Astrocyte of the spinal cord (primary cell): ENCODE measurements around the gene PRKAG1.
A peak's percentile ranks its signal among the peaks of the same experiment; 100 is the strongest.

Experiments
- DNase-seq: peaks from one replicate; pipeline ENCODE4 v3.0.0; 2011; ENCODE audit warnings: low read depth, low spot score
- H3K4me3 ChIP-seq: 2 replicates; pipeline ENCODE4 v1.5.1; 2011; ENCODE audit warnings: low read depth, mild to moderate bottlenecking, low read length, moderate library complexity
- CTCF ChIP-seq: IDR thresholded peaks from 2 replicates; pipeline ENCODE4 v1.5.1; 2012; ENCODE audit warnings: low read depth, mild to moderate bottlenecking, low read length, inconsistent platforms
- in situ Hi-C: cut with HindIII; loops from 2 replicates; pipeline ENCODE4 v1.10.0; 2017; ENCODE audit warnings: low sequenced_read_pairs

PRKAG1 gene

DNA sequence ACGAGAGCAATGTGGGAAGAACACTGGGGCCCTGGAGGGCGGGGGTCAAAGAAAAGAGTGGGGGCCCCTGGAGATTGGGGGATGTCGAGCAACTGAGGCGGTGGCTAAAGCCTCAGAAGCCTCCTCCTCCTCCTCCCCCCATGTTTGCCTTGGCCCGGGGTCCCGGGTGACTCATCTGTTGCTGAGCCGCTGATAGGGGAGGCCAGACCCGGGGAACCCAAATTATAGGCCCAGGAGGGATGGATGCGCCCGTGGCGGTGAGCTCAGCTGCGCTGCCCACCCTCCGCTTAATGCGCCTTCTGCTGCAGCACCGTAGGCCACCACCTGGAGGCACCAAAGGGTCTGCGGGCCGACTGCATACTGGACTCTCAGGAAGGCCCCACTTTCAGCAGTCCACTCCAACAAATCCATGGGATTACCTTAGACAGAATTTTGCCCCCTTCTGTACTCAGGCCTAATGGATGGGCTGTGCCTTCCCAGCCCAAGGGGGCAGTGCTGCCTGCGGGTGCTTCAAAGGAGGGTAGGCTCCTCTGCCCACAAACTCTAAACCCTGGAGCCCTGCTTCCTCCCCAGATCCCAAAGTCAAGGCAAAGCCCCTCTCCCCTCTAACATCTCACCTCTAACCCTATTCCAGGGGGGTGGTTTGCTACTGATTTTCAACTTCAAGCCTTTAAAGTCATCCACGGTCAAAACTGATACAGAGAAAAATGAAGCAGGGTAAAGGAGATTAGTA is 44.5 kb downstream of the PRKAG1 start:
- TF ChIP-seq CTCF, result peak; percentile 74
- in situ Hi-C loops, result no loop called here
- peak; percentile 42 for DNase-seq
- H3K4me3 ChIP-seq, result no peak overlapping the region

- no peak for DNase-seq
- H3K4me3 ChIP-seq, result no peak overlapping the region
- in situ Hi-C loops, result no loop called here
- TF ChIP-seq CTCF, result no peak
Measured at GRCh38 chr12:48973531-48973930, 45.0 kb downstream of the PRKAG1 start.

DNA sequence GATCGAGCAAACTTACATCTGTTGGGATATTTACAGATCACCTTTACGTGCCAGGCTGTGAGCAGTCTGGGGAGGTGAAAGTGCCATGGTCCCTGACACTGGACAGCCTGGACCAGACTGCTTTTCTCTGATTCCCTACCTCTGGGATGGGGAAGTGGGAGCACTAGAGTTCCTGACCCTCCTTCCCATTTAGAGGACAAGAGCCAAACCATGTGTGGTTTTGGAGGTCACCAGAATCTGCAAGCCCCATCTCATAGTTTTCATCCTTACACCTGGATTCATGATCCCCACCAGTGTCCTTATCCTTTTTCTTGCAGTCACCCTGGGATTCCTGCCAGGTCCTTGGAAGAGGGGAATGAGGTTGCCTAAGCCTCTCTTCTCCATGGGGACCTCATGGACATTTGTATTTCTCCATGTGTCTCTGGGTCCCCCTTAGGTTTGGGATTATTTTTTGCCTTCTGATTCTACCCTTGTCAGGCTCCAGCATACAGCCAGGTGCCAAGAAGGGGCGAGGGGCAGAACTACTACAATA is 45.6 kb downstream of the PRKAG1 start:
- H3K4me3 ChIP-seq, result no peak overlapping the region
- no peak for TF ChIP-seq CTCF
- in situ Hi-C loops, result no loop called here
- DNase-seq, result no peak

- no peak overlapping the region for H3K4me3 ChIP-seq
- no peak for DNase-seq
- TF ChIP-seq CTCF, result peak; percentile 13
- in situ Hi-C loops, result no loop called here
Measured at GRCh38 chr12:48972213-48972951, 46.2 kb downstream of the PRKAG1 start.

DNA sequence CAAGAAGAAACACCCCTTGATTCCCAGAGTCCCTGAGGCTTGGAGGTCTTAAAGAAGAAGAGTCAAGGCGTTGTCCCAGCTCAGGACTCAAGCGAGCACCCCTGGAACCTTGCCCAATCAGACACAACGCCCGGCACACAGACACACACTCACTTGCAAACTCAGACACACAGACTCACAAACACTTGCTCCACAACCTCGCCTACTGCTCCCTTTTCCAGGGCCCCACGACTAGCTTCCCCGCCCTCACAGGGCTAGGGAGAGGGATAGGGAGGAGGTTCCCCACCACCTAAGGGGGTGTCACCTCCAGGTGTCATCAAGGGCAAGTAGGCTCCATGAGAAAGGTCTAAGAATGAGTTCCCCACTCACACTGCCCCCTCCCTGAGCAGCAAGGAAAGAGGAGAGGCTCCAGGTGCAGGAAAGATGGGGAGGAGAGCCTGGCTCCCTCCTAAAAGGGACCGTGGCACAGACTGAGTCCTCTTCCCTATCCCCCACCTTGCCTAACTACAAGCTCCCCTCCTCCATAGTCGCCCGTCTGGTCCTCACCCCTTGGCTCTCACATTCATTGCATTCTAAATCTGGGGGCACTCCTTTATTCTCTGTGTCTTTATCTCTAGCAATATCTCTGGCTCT is 47.8 kb downstream of the PRKAG1 start:
- no peak for TF ChIP-seq CTCF

DNA sequence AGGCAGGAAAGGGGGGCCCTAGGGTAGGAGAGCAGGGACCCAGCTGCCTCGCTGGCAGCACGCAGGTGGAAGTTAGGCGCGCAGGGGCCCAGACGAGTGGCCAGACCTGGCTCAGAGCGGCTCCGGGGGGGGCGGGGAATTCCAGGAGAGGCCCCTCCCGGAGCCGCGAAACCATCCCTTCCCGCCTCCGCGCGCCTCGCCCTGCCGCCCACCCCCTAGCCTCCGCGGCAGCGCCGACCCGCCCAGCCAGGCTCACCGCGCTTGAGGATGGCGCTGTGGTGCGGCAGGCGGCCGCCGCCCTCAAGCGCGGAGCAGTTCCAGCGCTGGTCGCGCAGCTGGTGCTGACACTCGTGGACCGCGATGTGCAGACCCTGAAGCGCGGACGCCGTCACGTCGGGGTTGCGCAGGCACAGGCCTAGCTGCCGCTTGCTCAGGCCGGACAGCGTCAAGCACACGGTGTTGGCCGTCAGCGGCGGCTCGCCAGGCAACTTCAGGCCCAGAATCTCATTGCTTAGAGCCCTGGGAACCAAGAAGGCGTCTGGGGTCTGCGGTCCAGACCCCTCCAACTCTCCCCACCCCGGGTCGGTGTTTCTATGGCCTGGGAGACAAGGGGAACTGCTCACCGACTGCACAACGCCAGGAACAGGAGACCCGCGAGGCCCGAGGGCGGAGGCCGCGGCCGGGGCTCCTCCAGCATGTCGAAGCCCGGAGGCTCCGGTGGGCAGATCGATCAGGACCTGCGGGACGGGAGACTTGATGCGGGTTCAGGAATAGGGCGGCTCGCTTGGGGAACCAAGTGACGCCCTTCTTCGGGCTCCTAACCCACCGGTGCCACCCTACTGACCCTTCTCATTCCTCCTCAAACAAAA is 48.5 kb downstream of the PRKAG1 start:
- TF ChIP-seq CTCF, result peak; percentile 11
- no peak for DNase-seq
- in situ Hi-C loops, result no loop called here
- no peak overlapping the region for H3K4me3 ChIP-seq

More for the DNA sequence above, 47.8 kb downstream of the PRKAG1 start:
- no peak for DNase-seq
- H3K4me3 ChIP-seq, result no peak overlapping the region
- in situ Hi-C loops, result no loop called here
